Neuronal stem cell (in vitro differentiated cells): ENCODE results near the gene PRMT2.

Experiments used
- DNase-seq: peaks from one replicate; pipeline ENCODE4 v3.0.0-alpha.2; 2013; ENCODE audit warnings: low spot score
- H2AFZ ChIP-seq: one replicate; pipeline ENCODE4 v1.6.1; 2013; ENCODE audit warnings: mild to moderate bottlenecking, low read length, inconsistent platforms
- H2AK5ac ChIP-seq: 2 replicates; pipeline ENCODE4 v1.6.1; 2013; ENCODE audit warnings: low read depth, mild to moderate bottlenecking, inconsistent platforms, low read length, moderate library complexity, mixed read lengths
- H2BK120ac ChIP-seq: 2 replicates; pipeline ENCODE4 v1.6.1; 2013; ENCODE audit warnings: low read depth, mild to moderate bottlenecking, inconsistent platforms, low read length, moderate library complexity, mixed read lengths
- H2BK12ac ChIP-seq: one replicate; pipeline ENCODE4 v1.6.1; 2013; ENCODE audit warnings: low read length, inconsistent platforms
- H2BK15ac ChIP-seq: 2 replicates; pipeline ENCODE4 v1.6.1; 2013; ENCODE audit warnings: mild to moderate bottlenecking, low read length, inconsistent platforms, mixed read lengths
- H2BK5ac ChIP-seq: one replicate; pipeline ENCODE4 v1.6.1; 2013; ENCODE audit warnings: inconsistent platforms, mild to moderate bottlenecking, low read length, moderate library complexity
- H3K14ac ChIP-seq: one replicate; pipeline ENCODE4 v1.6.1; 2013; ENCODE audit warnings: low read length, inconsistent platforms
- H3K18ac ChIP-seq: 2 replicates; pipeline ENCODE4 v1.6.1; 2013; ENCODE audit warnings: low read length, inconsistent platforms
- H3K23ac ChIP-seq: 2 replicates; pipeline ENCODE4 v1.6.1; 2013; ENCODE audit warnings: low read depth, mild to moderate bottlenecking, mixed read lengths, low read length, inconsistent platforms; ENCODE audit not compliant: poor library complexity
- H3K27ac ChIP-seq: replicated peaks from 3 replicates; pipeline ENCODE4 v1.5.1; 2013; ENCODE audit warnings: low read length, inconsistent platforms
- H3K27me3 ChIP-seq, 3 experiments: 2 replicates each; pipeline ENCODE4 v1.6.1; 2013; ENCODE audit warnings: low read length in 3 of 3, mild to moderate bottlenecking in 2 of 3, inconsistent platforms in 1 of 3, low read depth in 1 of 3, mixed read lengths in 1 of 3, moderate library complexity in 1 of 3; ENCODE audit not compliant: control insufficient read depth in 3 of 3, insufficient read depth in 3 of 3
- H3K36me3 ChIP-seq, 2 donors: replicated peaks in 1 of 2; 2 replicates each; pipeline ENCODE4 v1.6.1; 2013; ENCODE audit warnings: low read length in 2 of 2; ENCODE audit not compliant: control insufficient read depth in 2 of 2, insufficient read depth in 2 of 2
- H3K4ac ChIP-seq: 2 replicates; pipeline ENCODE4 v1.6.1; 2013; ENCODE audit warnings: inconsistent platforms, mild to moderate bottlenecking, low read length, moderate library complexity
- H3K4me1 ChIP-seq, 2 donors: 1 replicate in 1 of 2; 2 replicates in 1 of 2; pipeline ENCODE4 v1.6.1; 2013; ENCODE audit warnings: low read length in 2 of 2, low read depth in 1 of 2; ENCODE audit not compliant: control insufficient read depth in 2 of 2, insufficient read depth in 1 of 2
- H3K4me2 ChIP-seq: one replicate; pipeline ENCODE4 v1.6.1; 2013; ENCODE audit warnings: mild to moderate bottlenecking, low read length, inconsistent platforms; ENCODE audit not compliant: insufficient read depth, poor library complexity, severe bottlenecking
- H3K4me3 ChIP-seq, 2 donors: 2 replicates each; pipeline ENCODE4 v1.5.1; 2013; ENCODE audit warnings: low read length in 2 of 2, mild to moderate bottlenecking in 2 of 2, inconsistent platforms in 1 of 2, moderate library complexity in 1 of 2
- H3K79me1 ChIP-seq: one replicate; pipeline ENCODE4 v1.6.1; 2013; ENCODE audit warnings: low read depth, mild to moderate bottlenecking, inconsistent platforms, low read length, moderate library complexity
- H3K9ac ChIP-seq: one replicate; pipeline ENCODE4 v1.6.1; 2013; ENCODE audit warnings: mild to moderate bottlenecking, low read depth, low read length, inconsistent platforms; ENCODE audit not compliant: poor library complexity
- H3K9me3 ChIP-seq, 2 donors: replicated peaks in 1 of 2; 2 replicates each; pipeline versions ENCODE3 to v1.6.1; 2013; ENCODE audit warnings: low read length in 2 of 2, mild to moderate bottlenecking in 2 of 2, inconsistent platforms in 1 of 2, low read depth in 1 of 2, mixed read lengths in 1 of 2, moderate library complexity in 1 of 2; ENCODE audit not compliant: control insufficient read depth in 2 of 2, insufficient read depth in 1 of 2
- H4K8ac ChIP-seq: one replicate; pipeline ENCODE4 v1.6.1; 2013; ENCODE audit warnings: low read depth, mild to moderate bottlenecking, inconsistent platforms, low read length, moderate library complexity
- H4K91ac ChIP-seq: one replicate; pipeline ENCODE4 v1.6.1; 2013; ENCODE audit warnings: low read length, low read depth, mild to moderate bottlenecking, inconsistent platforms; ENCODE audit not compliant: poor library complexity
- WGBS, 2 donors: extraction: QIAGEN DNeasy Blood & Tissue Kit; methylation state at CpG; one replicate each; pipeline ENCODE4 v1.1.7; 2013; ENCODE audit warnings: missing lambda C conversion rate in 2 of 2, mixed read lengths in 1 of 2; ENCODE audit not compliant: insufficient read length in 2 of 2, insufficient replicate concordance in 1 of 2; ENCODE audit errors: extremely low coverage in 2 of 2; 5-methylcytosine and 5-hydroxymethylcytosine counted together

The PRMT2 gene

DNA sequence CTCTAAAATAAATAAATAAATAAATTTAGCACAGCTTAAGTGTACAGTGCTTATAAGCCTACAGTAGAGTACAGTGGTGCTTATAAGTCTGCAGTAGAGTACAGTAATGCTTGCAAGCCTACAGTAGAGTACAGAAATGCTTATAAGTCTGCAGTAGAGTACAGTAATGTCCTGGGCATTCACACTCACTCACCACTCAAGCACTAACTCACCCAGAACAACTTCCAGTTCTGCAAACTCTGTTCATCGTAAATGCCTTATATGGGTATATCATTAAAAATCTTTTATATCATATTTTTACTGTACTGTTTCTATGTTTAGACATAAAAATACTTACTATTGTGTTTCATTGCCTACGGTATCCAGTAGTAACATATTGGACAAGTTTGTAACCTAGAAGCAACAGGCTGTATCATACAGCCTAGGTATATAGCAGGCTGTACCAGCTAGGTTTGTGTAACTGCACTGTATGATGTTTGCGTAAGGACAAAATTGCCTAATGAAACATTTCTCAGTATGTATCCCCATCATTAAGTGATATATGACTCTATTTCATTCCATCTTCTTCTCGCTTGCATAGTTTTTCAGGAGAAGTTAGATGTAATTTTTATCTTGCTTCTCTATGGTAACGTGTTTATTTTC, 16.6 kb upstream of the PRMT2 start:
- Histone ChIP-seq H3K4me2 (no peak overlapping the region), H3K36me3 (no peaks in the 10 kb centered on the region), H3K23ac (no peak overlapping the region)

DNA sequence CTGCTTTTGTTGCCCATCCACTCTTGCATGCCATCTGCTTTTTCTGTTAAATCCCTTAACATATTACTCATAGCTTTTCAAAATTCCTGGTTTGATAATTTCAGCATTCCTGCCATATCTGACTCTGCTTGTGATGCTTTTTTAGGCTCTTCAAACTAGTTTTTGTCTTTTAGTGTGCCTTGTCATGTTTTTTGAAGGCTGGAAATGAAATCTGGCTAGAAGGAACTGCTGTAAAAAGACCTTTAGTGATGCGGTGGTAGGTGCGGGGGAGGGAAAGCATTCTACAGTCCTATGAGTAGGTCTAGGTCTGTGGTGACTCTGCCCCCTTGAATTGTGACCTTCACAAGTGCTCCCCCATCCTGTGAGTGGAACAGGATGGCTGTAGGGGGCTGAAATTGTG, 15.6 kb upstream of the PRMT2 start:
- WGBS, 2 donors = no CpG with 5 or more reads among the region's 2 CpGs
- H3K9ac ChIP-seq = no peak overlapping the region

More for the DNA sequence above, 16.6 kb upstream of the PRMT2 start:
- no peak overlapping the region for H3K18ac ChIP-seq
- peaks cover 13 to 21% of the 10 kb centered on the region in 2 donors for H3K4me1 ChIP-seq
- H2BK15ac ChIP-seq = no peak overlapping the region
- no peaks in the 10 kb centered on the region for H3K27me3 ChIP-seq
- no peak overlapping the region for H2BK12ac ChIP-seq
- H3K79me1 ChIP-seq = no peaks in the 10 kb centered on the region
- no peak overlapping the region for H3K4ac ChIP-seq
- no peak overlapping the region for H3K4me3 ChIP-seq
- H3K14ac ChIP-seq = no peak overlapping the region
- H2AFZ ChIP-seq = no peak overlapping the region
- no CpG with 5 or more reads among the region's 5 CpGs for WGBS, 2 donors
- no peak overlapping the region for H4K91ac ChIP-seq
- no peak overlapping the region for H2AK5ac ChIP-seq
- no peak overlapping the region for H3K27ac ChIP-seq
- peaks cover 2 to 31% of the 10 kb centered on the region in 2 donors for H3K9me3 ChIP-seq
- H3K9ac ChIP-seq = no peak overlapping the region
- H4K8ac ChIP-seq = no peak overlapping the region
- H2BK5ac ChIP-seq = no peak overlapping the region
- no peak for DNase-seq
- no peak overlapping the region for H2BK120ac ChIP-seq

DNA sequence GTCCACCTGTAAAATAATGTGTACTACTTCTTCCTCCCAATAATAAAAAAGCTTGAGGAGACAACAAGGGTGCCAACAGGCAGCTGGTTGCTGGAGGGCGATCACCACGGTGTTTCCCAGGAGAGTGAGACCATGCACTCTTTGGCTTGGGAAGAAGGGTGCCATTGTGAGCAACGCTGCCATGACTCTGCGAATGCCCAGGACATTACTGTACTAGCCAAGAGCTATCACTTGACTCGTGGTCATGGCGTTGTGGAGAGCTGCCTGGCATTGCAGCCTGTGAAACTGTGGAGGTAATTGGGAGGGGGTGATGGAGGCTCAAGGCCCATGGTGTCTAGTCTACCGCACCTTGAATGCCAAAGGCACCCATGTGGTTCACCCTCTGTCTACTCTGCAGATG, 14.6 kb upstream of the PRMT2 start:
- Histone ChIP-seq H2AFZ (peak overlapping the region; percentile 72), H3K4me2 (no peak overlapping the region), H2AK5ac (peak overlapping the region; percentile 51), H3K23ac (no peak overlapping the region), H2BK5ac (peak overlapping the region; percentile 50), H3K18ac (peak overlapping the region; percentile 92), H4K8ac (no peak overlapping the region), H3K4me3 (peak overlapping the region in 1 of 2 donors; percentile 2), H3K4me1 (peaks cover 13 to 21% of the 10 kb centered on the region in 2 donors), H3K14ac (no peak overlapping the region), H3K27me3 (no peaks in the 10 kb centered on the region), H3K9me3 (peaks cover 11 to 44% of the 10 kb centered on the region in 2 donors), H3K27ac (peak overlapping the region; percentile 78), H2BK12ac (peak overlapping the region; percentile 89), H3K9ac (no peak overlapping the region), H3K36me3 (no peaks in the 10 kb centered on the region), H3K4ac (no peak overlapping the region), H2BK15ac (peak overlapping the region; percentile 33), H2BK120ac (no peak overlapping the region), H3K79me1 (no peaks in the 10 kb centered on the region), H4K91ac (peak overlapping the region; percentile 81)
- no peak for DNase-seq
- WGBS, 2 donors = no CpG with 5 or more reads among the region's 7 CpGs

More for the DNA sequence above, 15.6 kb upstream of the PRMT2 start:
- Histone ChIP-seq H2AK5ac (no peak overlapping the region), H3K23ac (no peak overlapping the region), H2BK120ac (no peak overlapping the region), H3K27ac (no peak overlapping the region), H3K27me3 (no peaks in the 10 kb centered on the region), H3K18ac (no peak overlapping the region), H2BK5ac (no peak overlapping the region), H3K36me3 (no peaks in the 10 kb centered on the region), H3K4ac (no peak overlapping the region), H4K8ac (no peak overlapping the region), H2AFZ (no peak overlapping the region), H3K79me1 (no peaks in the 10 kb centered on the region), H3K4me2 (no peak overlapping the region), H3K14ac (no peak overlapping the region), H2BK15ac (no peak overlapping the region), H3K4me3 (peak overlapping the region in 1 of 2 donors; percentile 29), H3K4me1 (peaks cover 13 to 21% of the 10 kb centered on the region in 2 donors), H3K9me3 (peaks cover 6 to 37% of the 10 kb centered on the region in 2 donors), H2BK12ac (no peak overlapping the region), H4K91ac (no peak overlapping the region)
- no peak for DNase-seq

DNA sequence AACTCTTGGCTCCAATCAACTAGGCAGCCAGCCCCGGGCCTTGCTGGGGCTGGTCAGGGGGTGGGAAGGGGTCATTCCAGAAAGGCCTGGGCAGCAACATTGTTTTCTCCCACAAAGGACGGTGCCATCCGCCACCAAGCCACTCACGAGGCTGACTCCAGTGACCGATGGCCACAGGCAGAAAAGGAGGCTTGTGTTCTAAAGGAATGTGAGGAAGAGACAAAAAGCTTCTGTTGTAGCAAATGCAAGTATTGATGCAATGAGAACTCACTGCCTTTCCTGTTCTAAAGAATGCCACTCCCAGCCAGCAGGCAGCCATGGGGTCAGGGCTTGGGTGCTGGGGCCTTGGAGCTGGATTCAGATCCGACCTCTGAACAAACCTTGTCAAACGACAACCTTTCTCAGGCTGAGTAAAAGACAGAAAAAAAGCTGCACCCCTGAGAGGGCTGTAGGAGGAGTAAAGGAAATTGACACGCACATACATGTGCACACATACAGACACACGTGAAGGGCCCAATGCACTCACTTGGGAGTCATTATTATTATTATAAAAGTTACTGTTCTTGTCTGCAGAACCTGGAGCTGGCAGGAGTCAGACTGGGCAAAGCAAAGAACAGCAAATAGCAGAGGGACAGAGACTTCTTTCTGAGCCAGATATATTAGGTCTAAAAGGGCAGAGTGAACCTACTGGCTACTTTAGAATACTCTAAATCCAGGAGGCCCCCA, 13.9 kb upstream of the PRMT2 start:
- no peak overlapping the region for H4K8ac ChIP-seq
- no peak overlapping the region for H2BK120ac ChIP-seq
- peaks cover 16 to 48% of the 10 kb centered on the region in 2 donors for H3K9me3 ChIP-seq
- H2AFZ ChIP-seq = peak overlapping the region; percentile 72
- no peak overlapping the region for H4K91ac ChIP-seq
- no peaks in the 10 kb centered on the region for H3K79me1 ChIP-seq
- WGBS, 2 donors = no CpG with 5 or more reads among the region's 9 CpGs
- H3K4ac ChIP-seq = no peak overlapping the region
- H2BK5ac ChIP-seq = peak overlapping the region; percentile 50
- no peaks in the 10 kb centered on the region for H3K36me3 ChIP-seq
- H3K23ac ChIP-seq = no peak overlapping the region
- peak overlapping the region; percentile 33 for H2BK15ac ChIP-seq
- H3K27me3 ChIP-seq = no peaks in the 10 kb centered on the region
- no peak overlapping the region for H3K4me3 ChIP-seq
- no peak for DNase-seq
- peak overlapping the region; percentile 78 for H3K27ac ChIP-seq
- H3K9ac ChIP-seq = no peak overlapping the region
- H3K4me1 ChIP-seq = peaks cover 13 to 21% of the 10 kb centered on the region in 2 donors
- H2BK12ac ChIP-seq = no peak overlapping the region
- H3K14ac ChIP-seq = no peak overlapping the region
- no peak overlapping the region for H3K4me2 ChIP-seq
- H2AK5ac ChIP-seq = peak overlapping the region; percentile 26
- H3K18ac ChIP-seq = peak overlapping the region; percentile 29
